Astrocyte (in vitro differentiated cells and primary cell): ENCODE results near the gene NBEAL1. TPM values are rescaled to one million over a fixed set of nuclear protein-coding genes. Genes with fewer than 3 reads are reported as not detected.

Experiments
- DNase-seq: peaks from one replicate; pipeline ENCODE4 v3.0.0-alpha.2; 2010; ENCODE audit warnings: low read depth
- FAIRE-seq: peaks from 2 replicates; lab custom pipeline; 2011; peaks lifted over from hg19 to GRCh38; lab: Jason Lieb, UNC
- H2AFZ ChIP-seq: 2 replicates; pipeline ENCODE4 v1.6.0; 2012; ENCODE audit warnings: low read depth, low read length, inconsistent platforms
- H3K27ac ChIP-seq: 2 replicates; pipeline ENCODE4 v1.5.1; 2011; ENCODE audit warnings: low read depth, low read length, inconsistent platforms
- H3K27me3 ChIP-seq: 2 replicates; pipeline ENCODE4 v1.6.0; 2011; ENCODE audit warnings: low read length, inconsistent platforms; ENCODE audit not compliant: insufficient read depth
- H3K36me3 ChIP-seq: 2 replicates; pipeline ENCODE4 v1.5.1; 2011; ENCODE audit warnings: low read length, inconsistent platforms; ENCODE audit not compliant: insufficient read depth
- H3K4me1 ChIP-seq: 2 replicates; pipeline ENCODE4 v1.5.1; 2011; ENCODE audit warnings: low read length, inconsistent platforms; ENCODE audit not compliant: insufficient read depth
- H3K4me2 ChIP-seq: 2 replicates; pipeline ENCODE4 v1.6.0; 2012; ENCODE audit warnings: low read length, inconsistent platforms
- H3K4me3 ChIP-seq: 2 replicates; pipeline ENCODE4 v1.5.1; 2011; ENCODE audit warnings: low read depth, mild to moderate bottlenecking, low read length, inconsistent platforms; ENCODE audit not compliant: insufficient read depth
- H3K79me2 ChIP-seq: 2 replicates; pipeline ENCODE4 v1.6.0; 2012; ENCODE audit warnings: mild to moderate bottlenecking, low read length, inconsistent platforms; ENCODE audit not compliant: insufficient read depth
- H3K9ac ChIP-seq: 2 replicates; pipeline ENCODE4 v1.6.0; 2012; ENCODE audit warnings: mild to moderate bottlenecking, low read length, inconsistent platforms
- H3K9me3 ChIP-seq: 2 replicates; pipeline ENCODE4 v1.5.1; 2012; ENCODE audit warnings: low read depth, mild to moderate bottlenecking, low read length, inconsistent platforms; ENCODE audit not compliant: insufficient read depth
- H4K20me1 ChIP-seq: 2 replicates; pipeline ENCODE4 v1.6.0; 2012; ENCODE audit warnings: low read length, inconsistent platforms; ENCODE audit not compliant: insufficient read depth
- H3K27ac Mint-ChIP-seq: one replicate; pipeline ENCODE4 v1.8.0; 2021; ENCODE audit warnings: mild to moderate bottlenecking, mixed read lengths; ENCODE audit not compliant: unreplicated experiment
- H3K27me3 Mint-ChIP-seq: one replicate; pipeline ENCODE4 v1.8.0; 2021; ENCODE audit warnings: low read depth, mixed read lengths; ENCODE audit not compliant: unreplicated experiment
- H3K36me3 Mint-ChIP-seq: one replicate; pipeline ENCODE4 v1.8.0; 2021; ENCODE audit warnings: low read depth, mixed read lengths; ENCODE audit not compliant: unreplicated experiment
- H3K4me1 Mint-ChIP-seq: one replicate; pipeline ENCODE4 v1.8.0; 2021; ENCODE audit warnings: low read depth, mixed read lengths; ENCODE audit not compliant: unreplicated experiment
- H3K4me3 Mint-ChIP-seq: one replicate; pipeline ENCODE4 v1.8.0; 2021; ENCODE audit warnings: mild to moderate bottlenecking, moderate library complexity, mixed read lengths; ENCODE audit not compliant: unreplicated experiment
- H3K9me3 Mint-ChIP-seq: one replicate; pipeline ENCODE4 v1.8.0; 2021; ENCODE audit warnings: mild to moderate bottlenecking, mixed read lengths; ENCODE audit not compliant: unreplicated experiment
- CTCF ChIP-seq: IDR thresholded peaks from 2 replicates; pipeline ENCODE4 v1.5.1; 2011; ENCODE audit warnings: low read depth, mild to moderate bottlenecking, inconsistent platforms, low read length, moderate library complexity; ENCODE audit not compliant: insufficient read depth
- EZH2 ChIP-seq: IDR thresholded peaks from 2 replicates; pipeline ENCODE4 v1.6.1; 2012; ENCODE audit warnings: mild to moderate bottlenecking, low read length, inconsistent platforms; ENCODE audit not compliant: insufficient read depth
- total RNA-seq: library from RNA; stranded (reverse); gene quantifications from 2 replicates; pipeline ENCODE4 v1.2.1, GENCODE V29; 2021

Gene NBEAL1
- total RNA-seq, 1 donor from 2014 or later, result 33.4 TPM

- no peak overlapping the region for H3K4me3 Mint-ChIP-seq
- H3K36me3 Mint-ChIP-seq, result peaks cover 23% of the 10 kb centered on the region
Measured at GRCh38 chr2:203042178-203042577, 27.5 kb downstream of the NBEAL1 start.

GRCh38 chr2:203043226-203043625, 28.6 kb downstream of the NBEAL1 start:
- Histone ChIP-seq H3K9me3 (no peaks in the 10 kb centered on the region), H3K4me2 (no peak overlapping the region), H3K27ac (no peak overlapping the region), H3K4me1 (no peaks in the 10 kb centered on the region), H4K20me1 (peaks cover 4% of the 10 kb centered on the region), H3K9ac (no peak overlapping the region), H3K4me3 (no peak overlapping the region), H3K79me2 (peaks cover 16% of the 10 kb centered on the region), H2AFZ (no peak overlapping the region), H3K36me3 (no peaks in the 10 kb centered on the region), H3K27me3 (no peaks in the 10 kb centered on the region)
- H3K9me3 Mint-ChIP-seq, result no peaks in the 10 kb centered on the region
- H3K36me3 Mint-ChIP-seq, result peaks cover 25% of the 10 kb centered on the region
- no peaks in the 10 kb centered on the region for H3K27me3 Mint-ChIP-seq
- TF ChIP-seq EZH2 (no peak), CTCF (no peak)
- no peak overlapping the region for H3K4me3 Mint-ChIP-seq
- DNase-seq, result no peak
- no peak overlapping the region for H3K27ac Mint-ChIP-seq
- peaks cover 7% of the 10 kb centered on the region for H3K4me1 Mint-ChIP-seq
- FAIRE-seq, result no peak

More at GRCh38 chr2:203042178-203042577, 27.5 kb downstream of the NBEAL1 start:
- H3K27me3 ChIP-seq, result no peaks in the 10 kb centered on the region
- H3K27ac ChIP-seq, result no peak overlapping the region
- no peaks in the 10 kb centered on the region for H3K27me3 Mint-ChIP-seq
- H3K36me3 ChIP-seq, result no peaks in the 10 kb centered on the region
- peaks cover 9% of the 10 kb centered on the region for H3K4me1 Mint-ChIP-seq
- no peaks in the 10 kb centered on the region for H3K9me3 Mint-ChIP-seq
- H3K4me2 ChIP-seq, result no peak overlapping the region
- H4K20me1 ChIP-seq, result peaks cover 7% of the 10 kb centered on the region
- peaks cover 22% of the 10 kb centered on the region for H3K79me2 ChIP-seq
- no peak for TF ChIP-seq EZH2
- no peak for TF ChIP-seq CTCF
- H3K4me1 ChIP-seq, result no peaks in the 10 kb centered on the region
- no peak overlapping the region for H3K9ac ChIP-seq
- H2AFZ ChIP-seq, result no peak overlapping the region
- DNase-seq (no peak), FAIRE-seq (no peak)
- no peaks in the 10 kb centered on the region for H3K9me3 ChIP-seq
- H3K27ac Mint-ChIP-seq, result no peak overlapping the region
- no peak overlapping the region for H3K4me3 ChIP-seq

- peaks cover 4% of the 10 kb centered on the region for H3K36me3 ChIP-seq
- Mint-ChIP-seq H3K4me3 (no peak overlapping the region), H3K36me3 (peaks cover 23% of the 10 kb centered on the region), H3K9me3 (no peaks in the 10 kb centered on the region), H3K4me1 (no peaks in the 10 kb centered on the region), H3K27ac (no peak overlapping the region), H3K27me3 (no peaks in the 10 kb centered on the region)
- DNase-seq (no peak), FAIRE-seq (no peak)
- H3K4me1 ChIP-seq, result no peaks in the 10 kb centered on the region
- no peaks in the 10 kb centered on the region for H3K9me3 ChIP-seq
- no peak overlapping the region for H3K4me3 ChIP-seq
- no peak overlapping the region for H2AFZ ChIP-seq
- H3K9ac ChIP-seq, result no peak overlapping the region
- TF ChIP-seq EZH2 (no peak), CTCF (no peak)
- peaks cover 7% of the 10 kb centered on the region for H3K79me2 ChIP-seq
- no peaks in the 10 kb centered on the region for H3K27me3 ChIP-seq
- no peaks in the 10 kb centered on the region for H4K20me1 ChIP-seq
- H3K4me2 ChIP-seq, result no peak overlapping the region
- H3K27ac ChIP-seq, result no peak overlapping the region
Measured at GRCh38 chr2:203045867-203046266, 31.2 kb downstream of the NBEAL1 start.
